GM12878 (cell line): ENCODE data around the gene LCE2C. TPM values are rescaled to one million over a fixed set of nuclear protein-coding genes. Genes with fewer than 3 reads are reported as not detected.

Source experiments
- ATAC-seq: fragments of 200-7000 bp; cut with Tn5 transposase; 3 replicates; pipeline ENCODE4 v1.9.1; 2020; ENCODE audit warnings: mild to moderate bottlenecking, moderate library complexity
- BruUV-seq: library from RNA; stranded (reverse); fragments of 400-500 nt; replicated peaks from 2 replicates; lab custom pipeline; 2021; lab: Mats Ljungman, UMichigan
- CTCF ChIA-PET: fragments of 300-600 bp; sonication (Branson Sonifier 250); formaldehyde crosslinking; extraction: SDS; loops from one replicate; lab custom pipeline; 2021; ENCODE audit warnings: inconsistent platforms; lab: Yijun Ruan, JAX
- POLR2A ChIA-PET: fragments of 350-600 bp; formaldehyde crosslinking; extraction: SDS; loops from one replicate; lab custom pipeline; 2021; ENCODE audit warnings: inconsistent platforms; lab: Charles Lee
- RAD21 ChIA-PET: fragments of 300-600 bp; sonication (Branson Sonifier 250); formaldehyde crosslinking; loops from one replicate; lab custom pipeline; 2023; ENCODE audit warnings: antibody characterized with exemption; ENCODE audit not compliant: unreplicated experiment; lab: Charles Lee
- SMC1A ChIA-PET: fragments of 300-600 bp; sonication (Branson Sonifier 250); formaldehyde crosslinking; loops from one replicate; lab custom pipeline; 2023; ENCODE audit not compliant: unreplicated experiment, uncharacterized antibody; lab: Charles Lee
- DNase-seq: peaks from one replicate; pipeline ENCODE4 v3.0.0-alpha.2; 2011; ENCODE audit warnings: low read depth, low spot score
- FAIRE-seq: peaks from 3 replicates; lab custom pipeline; 2011; peaks lifted over from hg19 to GRCh38; lab: Jason Lieb, UNC
- H2AFZ ChIP-seq: 2 replicates; pipeline ENCODE4 v1.6.0; 2011; ENCODE audit warnings: low read depth, low read length, control low read depth; ENCODE audit not compliant: control insufficient read depth
- H3K27ac ChIP-seq: 2 replicates; pipeline ENCODE4 v1.5.1; 2011; ENCODE audit warnings: control low read depth; ENCODE audit not compliant: control insufficient read depth, insufficient read depth
- H3K27me3 ChIP-seq, 2 experiments: replicated peaks in 1 of 2; 2 replicates each; pipeline versions ENCODE4 v1.6.0 to v1.6.1; 2011; ENCODE audit warnings: low read length in 1 of 2; ENCODE audit not compliant: control insufficient read depth in 2 of 2, insufficient read depth in 2 of 2
- H3K36me3 ChIP-seq, 2 experiments: 2 replicates each; pipeline ENCODE4 v1.5.1; 2011; ENCODE audit warnings: low read length in 1 of 2; ENCODE audit not compliant: control insufficient read depth in 2 of 2, insufficient read depth in 2 of 2
- H3K4me1 ChIP-seq: 2 replicates; pipeline ENCODE4 v1.6.1; 2011; ENCODE audit warnings: mild to moderate bottlenecking, low read length, moderate library complexity, mixed read lengths; ENCODE audit not compliant: control insufficient read depth, insufficient read depth
- H3K4me2 ChIP-seq: 2 replicates; pipeline ENCODE4 v1.6.0; 2011; ENCODE audit warnings: control low read depth; ENCODE audit not compliant: control insufficient read depth, insufficient read depth
- H3K4me3 ChIP-seq: fragments of 200-600 bp; sonication (generic); 2 replicates; pipeline ENCODE4 v1.5.1; 2016
- H3K79me2 ChIP-seq: 2 replicates; pipeline ENCODE4 v1.6.0; 2011; ENCODE audit warnings: low read length; ENCODE audit not compliant: control insufficient read depth, insufficient read depth
- H3K9ac ChIP-seq: 2 replicates; pipeline ENCODE4 v1.8.0; 2011; ENCODE audit warnings: low read length, control low read depth, mixed read lengths; ENCODE audit not compliant: control insufficient read depth, insufficient read depth
- H3K9me3 ChIP-seq: replicated peaks from 3 replicates; pipeline ENCODE4 v1.5.1; 2011; ENCODE audit warnings: mild to moderate bottlenecking, low read length; ENCODE audit not compliant: control insufficient read depth, insufficient read depth
- H4K20me1 ChIP-seq: 2 replicates; pipeline ENCODE4 v1.6.0; 2011; ENCODE audit not compliant: control insufficient read depth, insufficient read depth
- CUX1 ChIP-seq: IDR thresholded peaks from 2 replicates; pipeline ENCODE4 v1.6.1; 2012; ENCODE audit warnings: improper control_type of control experiment, low read depth, low read length; ENCODE audit not compliant: insufficient replicate concordance
- HDAC6 ChIP-seq: fragments of 200-600 bp; sonication (generic); IDR thresholded peaks from one replicate; pipeline ENCODE4 v1.8.0; 2017; ENCODE audit warnings: antibody characterized with exemption; ENCODE audit not compliant: unreplicated experiment
- IKZF2 ChIP-seq, 2 experiments: fragments of 450-650 bp; IDR thresholded peaks; 2 replicates each; pipeline ENCODE4 v1.6.1; 2017; ENCODE audit warnings: mild to moderate bottlenecking in 2 of 2, moderate library complexity in 2 of 2
- IRF5 ChIP-seq: fragments of 450-650 bp; IDR thresholded peaks from 2 replicates; pipeline ENCODE4 v1.6.1; 2017; ENCODE audit warnings: borderline replicate concordance
- LARP7 ChIP-seq: fragments of 450-650 bp; IDR thresholded peaks from 2 replicates; pipeline ENCODE4 v1.6.1; 2017; ENCODE audit warnings: mild to moderate bottlenecking
- MTA3 ChIP-seq: IDR thresholded peaks from 2 replicates; pipeline ENCODE4 v1.6.1; 2012; ENCODE audit warnings: low read length, inconsistent platforms, borderline replicate concordance
- NFYA ChIP-seq: IDR thresholded peaks from 2 replicates; pipeline ENCODE4 v1.6.1; 2011; ENCODE audit warnings: low read depth, mild to moderate bottlenecking, low read length, improper control_type of control experiment, borderline replicate concordance
- PAX5 ChIP-seq: IDR thresholded peaks from 2 replicates; pipeline ENCODE4 v1.6.1; 2011; ENCODE audit warnings: low read depth, low read length, borderline replicate concordance
- SUPT20H ChIP-seq: IDR thresholded peaks from 2 replicates; pipeline ENCODE4 v1.6.1; 2011; ENCODE audit warnings: low read depth, mild to moderate bottlenecking, low read length, moderate library complexity, borderline replicate concordance; ENCODE audit not compliant: control insufficient read depth
- ZBED1 ChIP-seq: IDR thresholded peaks from 2 replicates; pipeline ENCODE4 v1.6.1; 2016; ENCODE audit warnings: borderline replicate concordance
- ZBTB11 ChIP-seq: fragments of 450-650 bp; formaldehyde crosslinking; IDR thresholded peaks from 2 replicates; pipeline ENCODE4 v1.5.0; 2022; ENCODE audit warnings: mild to moderate bottlenecking, missing genetic modification characterization
- ZNF274 ChIP-seq: IDR thresholded peaks from one replicate; pipeline ENCODE4 v1.8.0; 2011; ENCODE audit not compliant: insufficient read length, insufficient read depth
- in situ Hi-C: fragments of 300-500 bp; cut with MboI; formaldehyde crosslinking; loops from 9 replicates; pipeline ENCODE4 v1.14.3; 2018; ENCODE audit warnings: mixed read lengths
- intact Hi-C: fragments of 100-400 bp; cut with micrococcal nuclease; formaldehyde crosslinking; loops from one replicate; pipeline ENCODE4 v1.14.2; 2022; ENCODE audit not compliant: unreplicated experiment
- polyA plus RNA-seq, 11 experiments: library from polyadenylated mRNA; depleted of rRNA in 4 of 11; unstranded in 6 of 11; stranded (reverse) in 5 of 11; fragments of >200 nt; fragmentation: Nextera tagmentation in 4 of 11; fragmentation: Illumina TruSeq in 1 of 11; extraction: Ambion mirVana in 4 of 11; extraction: Trizol in 1 of 11; gene quantifications; 1 replicate in 1 of 11; 2 replicates in 10 of 11; pipeline versions ENCODE4 v1.2.1 to v1.2.3, GENCODE V29; 2011 to 2016; ENCODE audit warnings: inconsistent platforms in 2 of 11, missing spikeins in 2 of 11, low read depth in 1 of 11
- total RNA-seq, 4 experiments: library from RNA; depleted of rRNA in 3 of 4; stranded (reverse); fragments of >200 nt in 3 of 4; fragmentation: Illumina TruSeq in 1 of 4; extraction: Trizol in 1 of 4; gene quantifications; 2 replicates each; pipeline versions ENCODE4 v1.2.1 to v1.2.3, GENCODE V29; 2013 to 2021

The LCE2C gene
- total and polyA plus RNA-seq, 10 of the 15 experiments (the other 5 are each of a cell fraction or from before 2014, with no cell fraction given) = not detected

GRCh38 chr1:152718238-152718637 lies 43.2 kb downstream of the LCE2C start (continued):
- TF ChIP-seq CUX1 (no peak), LARP7 (no peak), SUPT20H (no peak)

GRCh38 chr1:152725261-152725660 lies 50.2 kb downstream of the LCE2C start:
- H3K9me3 ChIP-seq = no peaks in the 10 kb centered on the region
- FAIRE-seq (no peak), DNase-seq (no peak), ATAC-seq (no peak)
- no peak overlapping the region for H3K4me2 ChIP-seq
- H4K20me1 ChIP-seq = no peaks in the 10 kb centered on the region
- H2AFZ ChIP-seq = no peak overlapping the region
- H3K36me3 ChIP-seq = no peaks in the 10 kb centered on the region
- no peaks in the 10 kb centered on the region for H3K4me1 ChIP-seq
- BruUV-seq = no TSS peak
- no peak overlapping the region for H3K9ac ChIP-seq
- H3K79me2 ChIP-seq = no peaks in the 10 kb centered on the region
- ChIA-PET RAD21 (no interaction called here), SMC1A (no interaction called here), POLR2A (no interaction called here), CTCF (no interaction called here)
- intact Hi-C loops (no loop called here), in situ Hi-C loops (no loop called here)
- no peak overlapping the region for H3K4me3 ChIP-seq
- no peaks in the 10 kb centered on the region for H3K27me3 ChIP-seq
- H3K27ac ChIP-seq = no peak overlapping the region
- TF ChIP-seq MTA3 (no peak), IKZF2 (IDR thresholded peaks at IDR 0.05) (no peak), ZBTB11 (no peak), HDAC6 (no peak), NFYA (no peak), ZNF274 (no peak), PAX5 (no peak), SUPT20H (no peak), IRF5 (no peak), ZBED1 (no peak)
